Mucosa of descending colon (tissue), 3 donors: Measurements from ENCODE around the gene STK4. TPM values are rescaled to one million over a fixed set of nuclear protein-coding genes. Genes with fewer than 3 reads are reported as not detected.
"Not testable (repeated sequence)": the region's sequence is repeated elsewhere in the genome, so short reads cannot be mapped to it uniquely, and the experiment has no call there.

Source experiments
- ATAC-seq: fragments of 200-7000 bp; cut with Tn5 transposase; one replicate; pipeline ENCODE4 v1.9.1; 2020; ENCODE audit warnings: mild to moderate bottlenecking, moderate library complexity
- DNase-seq, 3 donors: peaks; one replicate each; pipeline ENCODE4 v3.0.0-alpha.2; 2020
- H3K36me3 ChIP-seq: fragments of 200-600 bp; one replicate; pipeline ENCODE4 v1.8.0; 2021; ENCODE audit warnings: low read depth, mild to moderate bottlenecking
- H3K4me1 ChIP-seq: fragments of 200-600 bp; one replicate; pipeline ENCODE4 v1.8.0; 2021; ENCODE audit warnings: low read depth, mild to moderate bottlenecking
- H3K4me3 ChIP-seq: fragments of 200-600 bp; one replicate; pipeline ENCODE4 v1.8.0; 2021; ENCODE audit warnings: mild to moderate bottlenecking
- H3K9me3 ChIP-seq: fragments of 200-600 bp; one replicate; pipeline ENCODE4 v1.8.0; 2021; ENCODE audit warnings: mild to moderate bottlenecking
- intact Hi-C, 2 donors: fragments of 100-400 bp; cut with DNase I in 1 of 2; cut with micrococcal nuclease in 1 of 2; formaldehyde crosslinking; loops; one replicate each; pipeline versions ENCODE4 v1.11.0 to v1.11.1; 2022; cut with DNase I, micrococcal nuclease
- total RNA-seq, 3 donors: library from RNA; stranded (reverse); fragmentation: NEBNext Ultra II Directional in 2 of 3; extraction: Animal tissue kit (Norgen Biotek cat#: 25700) in 2 of 3; gene quantifications; one replicate each; pipeline versions ENCODE4 v1.2.1 to v1.2.4, GENCODE V29; 2021 to 2023
- TF ChIP-seq, protein P1 (sequence below): fragments of 200-600 bp; IDR thresholded peaks from one replicate; pipeline ENCODE4 v1.8.0; 2022; ENCODE audit warnings: antibody characterized with exemption, mild to moderate bottlenecking
- donor health status: DM: no; HTN: no; CAD: no; lungs with moderate emphysema.
- donor health status: DM: no; HTN: no; CAD: no.
- donor health status: DM: no; HTN: yes; CAD: no.

Gene STK4
- total RNA-seq, 3 donors from 2014 or later, result 34.2 to 42.0 (median 36.6) TPM

DNA sequence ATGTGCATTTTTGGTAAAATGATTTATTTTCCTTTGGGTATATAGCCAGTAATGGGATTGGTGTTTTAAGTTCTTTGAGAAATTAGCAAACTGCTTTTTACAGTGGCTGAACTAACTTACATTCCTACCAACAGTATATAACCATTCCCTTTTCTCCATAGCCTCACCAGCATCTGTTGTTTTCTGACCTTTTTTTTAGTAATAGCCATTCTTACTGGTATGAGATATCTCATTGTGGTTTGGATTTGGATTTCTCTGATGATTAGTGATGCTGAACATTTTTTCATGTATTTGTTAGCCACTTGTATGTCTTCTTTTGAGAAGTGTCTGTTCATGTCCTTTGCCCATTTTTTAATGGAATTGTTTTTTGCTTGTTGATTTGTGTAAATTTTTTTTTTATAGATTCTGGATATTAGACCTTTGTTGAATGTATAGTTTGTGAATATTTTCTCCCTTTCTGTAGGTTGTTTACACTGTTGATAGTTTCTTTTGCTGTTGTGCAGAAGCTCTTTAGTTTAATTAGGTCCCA lies 42.3 kb downstream of the STK4 start:
- TF ChIP-seq, protein P1, sequence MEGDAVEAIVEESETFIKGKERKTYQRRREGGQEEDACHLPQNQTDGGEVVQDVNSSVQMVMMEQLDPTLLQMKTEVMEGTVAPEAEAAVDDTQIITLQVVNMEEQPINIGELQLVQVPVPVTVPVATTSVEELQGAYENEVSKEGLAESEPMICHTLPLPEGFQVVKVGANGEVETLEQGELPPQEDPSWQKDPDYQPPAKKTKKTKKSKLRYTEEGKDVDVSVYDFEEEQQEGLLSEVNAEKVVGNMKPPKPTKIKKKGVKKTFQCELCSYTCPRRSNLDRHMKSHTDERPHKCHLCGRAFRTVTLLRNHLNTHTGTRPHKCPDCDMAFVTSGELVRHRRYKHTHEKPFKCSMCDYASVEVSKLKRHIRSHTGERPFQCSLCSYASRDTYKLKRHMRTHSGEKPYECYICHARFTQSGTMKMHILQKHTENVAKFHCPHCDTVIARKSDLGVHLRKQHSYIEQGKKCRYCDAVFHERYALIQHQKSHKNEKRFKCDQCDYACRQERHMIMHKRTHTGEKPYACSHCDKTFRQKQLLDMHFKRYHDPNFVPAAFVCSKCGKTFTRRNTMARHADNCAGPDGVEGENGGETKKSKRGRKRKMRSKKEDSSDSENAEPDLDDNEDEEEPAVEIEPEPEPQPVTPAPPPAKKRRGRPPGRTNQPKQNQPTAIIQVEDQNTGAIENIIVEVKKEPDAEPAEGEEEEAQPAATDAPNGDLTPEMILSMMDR, result no peak
- H3K4me1 ChIP-seq, result no peaks in the 10 kb centered on the region
- no peak overlapping the region for H3K4me3 ChIP-seq
- H3K9me3 ChIP-seq, result no peaks in the 10 kb centered on the region
- no peak for ATAC-seq
- intact Hi-C loops, result no loop called here
- no peak for DNase-seq
- no peaks in the 10 kb centered on the region for H3K36me3 ChIP-seq

DNA sequence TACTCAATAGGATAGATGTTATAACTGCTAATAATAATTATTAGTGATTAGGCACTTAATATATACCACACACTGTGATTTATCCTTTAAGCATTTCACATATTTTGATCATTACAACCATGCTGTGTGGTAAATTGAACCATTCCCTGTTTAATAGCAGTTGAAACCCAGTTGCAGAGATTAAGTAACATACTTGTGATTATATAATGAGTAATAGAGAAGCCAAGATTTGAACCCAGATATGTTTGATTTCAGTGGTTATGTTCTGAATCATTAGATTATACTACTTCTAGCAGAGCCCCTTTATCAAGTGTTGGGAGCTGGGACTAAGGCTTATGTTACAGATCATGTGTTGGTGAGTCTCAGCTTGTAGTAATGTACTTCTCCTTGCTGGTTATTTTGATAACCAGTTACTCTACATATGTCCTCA lies 44.1 kb downstream of the STK4 start:
- Histone ChIP-seq H3K4me3 (no peak overlapping the region), H3K36me3 (no peaks in the 10 kb centered on the region), H3K9me3 (no peaks in the 10 kb centered on the region), H3K4me1 (peaks cover 5% of the 10 kb centered on the region)
- TF ChIP-seq, protein P1, result no peak
- intact Hi-C loops, result no loop called here
- DNase-seq, result no peak
- ATAC-seq, result no peak

DNA sequence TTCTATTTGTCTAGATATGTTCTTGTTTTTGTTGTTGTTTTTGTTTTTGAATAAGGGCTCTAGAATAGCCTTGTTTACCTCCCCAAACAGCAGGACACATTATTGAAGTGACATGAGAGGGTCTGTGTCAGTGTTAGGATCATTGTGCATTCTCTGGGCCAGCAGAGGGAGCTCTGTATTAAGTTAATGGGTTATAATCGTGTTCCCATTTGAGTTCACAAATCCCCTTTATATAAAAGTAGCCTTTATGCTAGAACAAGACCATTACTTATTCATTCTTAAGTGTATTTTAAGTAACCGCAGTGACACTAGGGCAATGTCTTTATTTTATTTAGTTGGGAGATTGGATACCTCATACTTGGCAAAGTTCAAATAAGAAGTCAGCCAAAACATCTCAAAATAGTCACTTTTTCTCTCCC lies 44.8 kb downstream of the STK4 start:
- peaks cover 7% of the 10 kb centered on the region for H3K4me1 ChIP-seq
- no peak overlapping the region for H3K4me3 ChIP-seq
- peak in 1 of 3 donors; percentile 83 for DNase-seq
- H3K36me3 ChIP-seq, result no peaks in the 10 kb centered on the region
- intact Hi-C loops, result no loop called here
- TF ChIP-seq, protein P1, result no peak
- peak; percentile 69 for ATAC-seq
- H3K9me3 ChIP-seq, result no peaks in the 10 kb centered on the region

DNA sequence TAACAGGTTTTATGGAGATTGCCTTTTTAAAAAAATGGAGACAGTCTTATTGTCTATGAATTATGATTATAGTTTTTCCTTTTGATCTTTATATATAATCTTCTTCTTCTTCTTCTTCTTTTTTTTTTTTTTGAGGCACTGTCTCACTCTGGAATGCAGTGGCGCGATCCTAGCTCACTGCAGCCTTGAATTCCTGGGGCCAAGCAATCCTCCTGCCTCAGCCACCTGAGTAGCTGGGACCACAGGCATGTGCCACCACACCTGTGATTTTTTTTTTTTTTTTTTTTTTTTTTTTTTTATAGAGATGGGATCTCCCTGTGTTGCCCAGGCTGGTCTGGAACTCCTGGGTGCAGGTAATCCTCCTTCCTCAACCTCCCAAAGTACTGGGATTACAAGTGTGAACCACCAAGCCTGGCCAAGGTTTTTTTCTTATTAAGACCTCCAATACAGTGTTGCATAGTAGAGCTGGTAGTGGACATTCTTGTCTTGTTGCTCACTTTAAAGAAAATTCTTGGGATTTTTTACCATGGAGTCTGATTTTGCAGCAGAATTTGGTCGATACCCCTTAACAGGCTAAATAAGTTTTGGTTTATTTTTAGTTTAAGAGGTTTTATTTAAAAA lies 46.5 kb downstream of the STK4 start:
- no peak for DNase-seq
- Histone ChIP-seq H3K36me3 (no peaks in the 10 kb centered on the region), H3K4me1 (peaks cover 13% of the 10 kb centered on the region), H3K4me3 (no peak overlapping the region), H3K9me3 (no peaks in the 10 kb centered on the region)
- intact Hi-C loops, result no loop called here
- no peak for ATAC-seq
- TF ChIP-seq, protein P1, result no peak

DNA sequence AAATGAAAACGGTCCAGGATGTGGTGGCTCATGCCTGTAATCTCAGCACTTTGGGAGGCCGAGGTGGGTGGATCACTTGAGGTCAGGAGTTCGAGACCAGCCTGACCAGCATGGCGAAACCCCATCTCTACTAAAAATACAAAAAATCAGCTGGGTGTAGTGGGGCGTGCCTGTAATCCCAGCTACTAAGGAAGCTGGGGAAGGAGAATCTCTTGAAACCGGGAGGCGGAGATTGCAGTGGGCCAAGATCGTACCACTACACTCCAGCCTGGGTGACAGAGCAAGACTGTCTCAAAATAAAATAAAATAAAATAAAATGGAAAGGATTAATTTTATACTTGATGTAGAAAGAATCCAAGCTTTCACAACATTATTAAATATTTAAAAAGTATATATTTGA lies 47.8 kb downstream of the STK4 start:
- not testable (repeated sequence) for H3K36me3 ChIP-seq

DNA sequence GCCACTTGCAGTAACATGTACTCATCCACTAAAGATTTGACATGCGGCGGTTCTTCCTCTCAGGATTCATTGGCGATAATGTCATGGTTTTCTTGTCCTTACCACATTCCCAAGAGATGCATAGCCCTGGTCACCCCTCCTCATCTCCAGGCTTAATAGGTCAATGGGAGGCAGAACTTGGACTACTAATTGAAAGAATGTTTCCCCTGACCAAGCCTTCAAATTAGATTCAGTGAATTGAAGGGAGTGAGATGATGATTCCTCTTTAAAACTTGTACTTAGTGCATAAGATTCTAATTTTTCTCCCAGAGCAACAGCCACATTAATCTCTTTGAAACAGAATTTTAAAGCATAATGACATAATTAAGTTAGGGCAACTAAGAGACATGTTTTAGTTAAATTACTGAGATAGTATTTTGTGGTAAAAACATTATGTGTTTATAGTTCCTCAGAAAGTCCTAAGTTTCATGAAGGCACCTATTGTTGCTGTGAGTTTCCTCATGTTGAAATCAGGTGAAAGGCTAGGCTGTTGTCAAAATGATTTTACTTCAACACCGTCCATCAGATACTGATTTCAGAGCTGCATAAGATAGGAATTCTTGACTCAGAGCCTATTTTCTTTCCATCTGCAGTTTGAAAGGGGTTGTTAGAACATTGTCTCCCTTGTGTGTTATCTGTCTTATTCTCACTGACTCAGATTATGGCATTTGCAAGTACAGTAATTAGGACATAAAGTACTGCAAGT lies 48.5 kb downstream of the STK4 start:
- no peaks in the 10 kb centered on the region for H3K36me3 ChIP-seq
- intact Hi-C loops, result no loop called here
- no peak overlapping the region for H3K4me3 ChIP-seq
- TF ChIP-seq, protein P1, result no peak
- no peaks in the 10 kb centered on the region for H3K9me3 ChIP-seq
- no peak for DNase-seq
- peak; percentile 89 for ATAC-seq
- peaks cover 13% of the 10 kb centered on the region for H3K4me1 ChIP-seq

More for the DNA sequence above, 47.8 kb downstream of the STK4 start:
- intact Hi-C loops, ATAC-seq, H3K4me3 ChIP-seq, DNase-seq, H3K9me3 ChIP-seq: not testable (repeated sequence)
- H3K4me1 ChIP-seq, result peaks cover 13% of the 10 kb centered on the region
